TTC549 (cell line): ENCODE data around the gene PTPRM.

ENCODE experiments used
- FAIRE-seq: peaks from 2 replicates; lab custom pipeline; 2012; peaks lifted over from hg19 to GRCh38; lab: Jason Lieb, UNC

The PTPRM gene

GRCh38 chr18:7900091-7900490, 333.0 kb downstream of the PTPRM start:
- no peak for FAIRE-seq

- FAIRE-seq: no peak
Measured at GRCh38 chr18:7901657-7902056, 334.5 kb downstream of the PTPRM start.

DNA sequence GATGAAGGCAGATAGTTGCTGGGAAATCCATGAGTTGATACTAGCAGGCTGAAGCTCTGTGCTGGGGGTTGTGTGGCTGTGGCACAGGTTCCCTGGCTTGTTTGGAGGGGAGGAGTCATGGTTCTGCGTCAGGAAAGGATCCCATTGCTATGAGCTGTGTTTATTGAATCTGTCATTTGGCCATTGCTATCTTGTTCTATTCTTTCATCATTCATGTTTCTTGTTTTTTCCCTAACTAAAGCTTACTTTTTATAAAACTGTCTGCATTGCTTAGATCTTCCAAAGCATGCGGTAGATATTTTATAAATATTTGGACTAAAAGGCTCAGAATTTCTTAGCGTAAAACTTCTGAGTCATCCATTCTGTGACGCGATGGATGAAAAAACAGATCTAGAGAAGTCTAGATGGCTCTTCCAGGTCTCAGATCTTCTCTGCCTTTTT, 335.3 kb downstream of the PTPRM start:
- FAIRE-seq: no peak

- no peak for FAIRE-seq
Measured at GRCh38 chr18:7904529-7904928, 337.4 kb downstream of the PTPRM start.

- FAIRE-seq: no peak
Measured at GRCh38 chr18:7908681-7909299, 341.7 kb downstream of the PTPRM start.

- FAIRE-seq: no peak
Measured at GRCh38 chr18:7914834-7915670, 347.9 kb downstream of the PTPRM start.

- FAIRE-seq: no peak
Measured at GRCh38 chr18:7918701-7919100, 351.6 kb downstream of the PTPRM start.

- FAIRE-seq: no peak
Measured at GRCh38 chr18:7919565-7919964, 352.4 kb downstream of the PTPRM start.

- FAIRE-seq: no peak
Measured at GRCh38 chr18:7921938-7922587, 354.9 kb downstream of the PTPRM start.

GRCh38 chr18:7923105-7923504, 356.0 kb downstream of the PTPRM start:
- no peak for FAIRE-seq

- no peak for FAIRE-seq
Measured at GRCh38 chr18:7924616-7925015, 357.5 kb downstream of the PTPRM start.

- FAIRE-seq: no peak
Measured at GRCh38 chr18:7926526-7926925, 359.4 kb downstream of the PTPRM start.

DNA sequence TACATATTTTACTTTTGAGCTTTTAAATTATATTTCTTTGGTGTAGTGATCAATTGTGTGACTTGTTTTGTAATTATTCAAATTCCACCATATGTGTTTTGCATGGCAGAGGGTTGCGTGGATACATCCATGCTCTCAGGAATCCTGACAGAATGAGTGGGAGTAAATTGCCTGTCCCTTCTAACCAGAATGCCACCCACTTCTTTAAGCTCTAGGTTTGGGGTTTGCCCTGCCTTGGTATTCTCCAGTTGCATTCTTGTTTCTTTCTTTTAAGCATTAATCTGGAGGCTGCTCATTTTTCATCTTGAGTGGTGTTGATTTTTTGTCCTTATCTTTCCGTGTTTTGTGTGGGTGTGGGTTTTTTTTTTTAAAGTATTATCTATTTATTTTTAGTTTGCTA, 360.0 kb downstream of the PTPRM start:
- FAIRE-seq: no peak

GRCh38 chr18:7931763-7932162, 364.6 kb downstream of the PTPRM start:
- no peak for FAIRE-seq

GRCh38 chr18:7937268-7937667, 370.2 kb downstream of the PTPRM start:
- FAIRE-seq: no peak

- no peak for FAIRE-seq
Measured at GRCh38 chr18:7939521-7939920, 372.4 kb downstream of the PTPRM start.

DNA sequence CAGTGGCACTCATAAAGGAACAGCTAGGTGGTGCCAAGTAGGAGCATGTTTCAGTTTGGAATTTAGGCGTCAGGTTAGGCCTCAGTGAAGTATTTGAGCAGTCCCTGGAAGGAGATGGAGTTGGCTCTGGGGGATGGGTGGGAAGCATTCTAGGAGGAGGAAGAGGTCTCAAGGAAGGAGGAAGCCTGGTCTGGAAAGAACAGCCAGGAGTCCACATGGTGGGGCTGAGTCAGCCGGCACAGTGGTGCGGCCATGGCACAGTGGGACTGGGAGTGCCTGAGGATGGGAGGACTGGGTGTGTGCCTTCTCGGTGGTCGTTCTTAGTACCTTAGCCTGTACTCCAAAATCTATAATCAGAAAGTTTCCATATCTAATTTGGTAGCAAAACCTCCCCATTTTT, 373.3 kb downstream of the PTPRM start:
- FAIRE-seq: no peak

DNA sequence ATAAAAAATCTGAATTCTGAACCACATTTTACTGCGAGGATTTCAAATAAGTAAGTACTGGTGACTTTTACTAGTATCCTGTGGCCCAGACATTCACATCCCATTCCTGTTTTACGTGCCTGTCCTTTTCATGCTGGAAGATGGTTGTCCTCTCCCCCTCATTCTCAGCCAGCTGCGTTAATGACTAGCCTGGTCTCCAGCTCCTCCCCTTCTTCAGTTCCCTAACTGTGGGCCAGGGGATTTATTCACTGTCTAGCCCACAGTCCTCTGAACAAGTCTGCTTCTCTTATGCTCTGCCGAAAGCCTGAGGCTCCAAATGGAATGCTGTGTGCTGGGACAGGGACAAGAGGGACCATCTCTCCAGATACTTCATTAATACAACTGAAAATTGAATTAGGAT, 373.9 kb downstream of the PTPRM start:
- FAIRE-seq: no peak

GRCh38 chr18:7941533-7941932, 374.4 kb downstream of the PTPRM start:
- FAIRE-seq: no peak

DNA sequence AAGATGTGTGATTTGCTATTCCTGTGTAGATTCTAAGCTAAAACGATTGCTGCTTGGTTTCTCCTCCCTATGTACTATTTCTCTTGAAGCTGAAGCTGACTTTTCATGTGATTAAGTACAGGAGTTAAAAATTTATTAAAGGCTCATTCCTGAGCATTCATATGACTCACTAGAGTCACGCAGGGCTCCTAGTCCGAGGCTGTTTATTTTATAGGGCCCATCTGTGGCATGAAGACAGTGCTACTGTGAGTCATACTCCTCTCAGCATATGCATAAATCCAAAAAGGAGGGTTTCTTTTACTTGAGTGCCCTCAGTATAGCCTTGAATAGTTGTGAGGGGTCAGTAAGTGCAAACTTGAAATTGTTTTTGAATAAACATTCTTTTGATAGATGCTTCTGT, 378.8 kb downstream of the PTPRM start:
- FAIRE-seq: no peak

DNA sequence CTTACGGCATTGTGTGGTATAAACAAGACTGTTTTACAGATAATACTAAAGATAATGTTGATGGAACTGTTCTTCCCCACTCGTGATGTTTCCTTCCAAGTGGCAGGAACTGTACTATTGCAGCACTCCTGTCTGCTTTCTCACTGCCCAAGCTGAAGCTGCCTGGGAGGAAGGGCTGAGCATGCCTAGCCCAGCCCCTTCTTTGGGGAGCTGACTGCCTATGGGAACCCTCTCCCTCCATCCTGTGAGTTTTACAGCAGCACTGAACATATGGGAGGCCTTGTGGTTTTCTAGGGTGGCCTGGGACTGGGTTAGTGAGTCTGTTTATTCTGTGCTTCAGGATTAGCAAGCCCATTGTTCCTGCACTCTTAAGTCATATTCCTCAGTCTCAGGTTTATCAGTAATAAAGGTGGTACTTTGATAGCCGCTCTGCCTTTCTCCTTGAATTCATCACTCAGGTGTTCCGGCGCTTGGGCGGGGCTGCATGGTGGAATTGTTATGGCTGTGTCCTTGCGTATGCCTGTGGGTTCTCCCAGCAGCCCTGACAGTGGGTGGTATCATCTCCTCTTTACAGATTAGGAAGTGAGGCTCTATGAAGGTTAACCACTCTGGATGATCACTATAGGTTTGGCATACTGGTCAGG, 379.7 kb downstream of the PTPRM start:
- no peak for FAIRE-seq

- no peak for FAIRE-seq
Measured at GRCh38 chr18:7950380-7951136, 383.4 kb downstream of the PTPRM start.
